ENCODE data around the gene TRMT112. TPM values are rescaled to one million over a fixed set of nuclear protein-coding genes. Genes with fewer than 3 reads are reported as not detected.
A peak's percentile ranks its signal among the peaks of the same experiment; 100 is the strongest.

Gene TRMT112
- total RNA-seq, 1 donor from 2014 or later, result 150 TPM

GRCh38 chr11:64268893-64269539 is 48.3 kb downstream of the TRMT112 start:
- no peak for DNase-seq

DNA sequence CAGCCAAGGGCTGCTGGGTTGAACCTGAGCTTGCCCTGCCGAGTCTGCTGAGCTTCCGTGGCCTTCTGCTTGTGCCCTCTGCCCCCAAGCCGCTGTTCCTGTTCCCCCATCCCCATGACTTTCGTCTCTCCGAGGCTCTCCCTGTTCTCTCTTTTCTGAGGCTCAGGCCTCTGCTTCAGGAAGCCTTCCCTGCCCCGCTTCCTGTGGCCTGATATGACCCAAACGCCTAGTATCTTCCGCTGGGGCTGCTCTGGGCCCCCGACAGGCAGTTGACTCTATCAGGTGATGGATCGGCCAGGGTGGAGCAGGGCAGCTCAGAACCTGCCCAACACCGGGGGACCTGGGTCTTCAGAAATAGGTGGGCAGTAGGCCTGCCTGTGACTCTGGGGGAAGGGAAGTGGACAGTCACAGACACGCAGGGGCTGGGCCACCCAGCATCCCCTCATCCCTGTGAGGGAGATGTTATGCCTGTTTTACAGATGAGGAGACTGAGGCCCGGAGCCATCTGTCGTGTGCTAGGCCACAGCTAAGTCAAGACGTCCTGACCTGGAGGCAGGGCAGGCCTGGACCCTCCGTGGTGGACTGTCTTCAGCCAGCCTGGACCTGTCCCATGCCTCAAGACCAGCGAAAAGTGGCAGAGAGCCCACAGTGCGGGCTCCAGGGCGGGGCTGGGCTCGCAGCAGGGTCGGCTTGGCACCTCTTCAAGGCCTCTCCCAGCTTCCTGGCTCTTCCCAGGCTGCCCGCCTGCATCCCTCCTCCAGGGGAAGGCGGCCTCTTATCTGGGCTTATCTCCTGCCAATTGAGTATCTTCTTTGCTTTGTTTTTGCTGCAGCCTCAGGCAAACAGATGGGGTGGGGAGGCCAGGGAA is 49.1 kb downstream of the TRMT112 start:
- peak; percentile 62 for DNase-seq

DNA sequence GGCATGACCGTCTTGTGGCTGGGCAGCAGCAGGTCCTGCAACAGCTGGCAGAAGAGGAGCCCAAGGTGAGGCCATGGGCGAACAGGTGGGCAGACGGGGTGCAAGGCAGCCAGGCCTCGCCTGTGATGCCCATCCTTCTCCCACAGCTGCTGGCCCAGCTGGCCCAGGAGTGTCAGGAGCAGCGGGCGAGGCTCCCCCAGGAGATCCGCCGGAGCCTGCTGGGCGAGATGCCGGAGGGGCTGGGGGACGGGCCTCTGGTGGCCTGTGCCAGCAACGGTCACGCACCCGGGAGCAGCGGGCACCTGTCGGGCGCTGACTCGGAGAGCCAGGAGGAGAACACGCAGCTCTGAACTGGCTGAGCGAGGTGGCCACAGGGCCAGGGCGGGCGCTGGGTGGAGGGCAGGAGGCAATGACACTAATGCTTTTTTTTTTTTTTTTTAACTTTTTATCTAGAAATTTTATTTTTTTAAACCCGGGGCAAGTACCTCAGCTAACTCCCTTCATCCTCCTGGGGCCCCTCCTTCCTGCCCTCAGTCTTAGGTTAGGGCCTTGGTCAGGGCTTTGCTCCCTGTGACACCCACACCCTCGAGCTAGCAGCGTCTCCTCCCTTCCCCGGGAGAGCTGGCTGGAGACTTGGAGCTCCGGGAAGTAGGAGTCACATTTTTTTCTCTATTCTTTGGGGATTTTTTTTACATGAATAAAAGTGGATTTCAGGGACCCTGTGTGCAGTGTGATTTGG is 50.0 kb downstream of the TRMT112 start:
- DNase-seq, result no peak

Small RNA genes lying within 50 kb of the gene (small RNA-seq; reads per million reads assigned to genes)
- gene MIR7155 (ENCODE audit: low replicate concordance), result 0.08 reads per million
- not detected for gene RF00019 (ENCODE audit: low replicate concordance)

Other genes starting within 250 kb of the TRMT112 start
- 58.8 TPM for gene MACROD1, start 151.4 kb downstream of the TRMT112 start, total RNA-seq
- gene STIP1, start 131.4 kb downstream of the TRMT112 start, total RNA-seq, result 94.2 TPM
- 5.7 TPM for gene FERMT3, start 110.8 kb downstream of the TRMT112 start, total RNA-seq
- gene TRPT1, start 91.4 kb downstream of the TRMT112 start, total RNA-seq, result 53.3 TPM
- gene NUDT22, start 91.3 kb downstream of the TRMT112 start, total RNA-seq, result 35.1 TPM
- 16.7 TPM for gene DNAJC4, start 87.0 kb downstream of the TRMT112 start, total RNA-seq
- 46.5 TPM for gene VEGFB, start 83.0 kb downstream of the TRMT112 start, total RNA-seq
- 28.6 TPM for gene FKBP2, start 76.5 kb downstream of the TRMT112 start, total RNA-seq
- gene PPP1R14B, start 70.6 kb downstream of the TRMT112 start, total RNA-seq, result 82.5 TPM
- gene PLCB3, start 66.0 kb downstream of the TRMT112 start, total RNA-seq, result 18.5 TPM
- 40.0 TPM for gene BAD, start 32.9 kb downstream of the TRMT112 start, total RNA-seq
- gene GPR137, start 31.7 kb downstream of the TRMT112 start, total RNA-seq, result 13.3 TPM
- not detected for gene KCNK4, start 26.3 kb downstream of the TRMT112 start, total RNA-seq
- gene CATSPERZ, start 17.2 kb downstream of the TRMT112 start, total RNA-seq, result not detected
- gene ESRRA, start 12.0 kb downstream of the TRMT112 start, total RNA-seq, result 62.6 TPM
- 169 TPM for gene PRDX5, start 562 bp upstream of the TRMT112 start, total RNA-seq
- gene CCDC88B, start 22.6 kb upstream of the TRMT112 start, total RNA-seq, result 6.4 TPM
- 25.4 TPM for gene RPS6KA4, start 41.6 kb upstream of the TRMT112 start, total RNA-seq
- gene SLC22A11, start 238.4 kb upstream of the TRMT112 start, total RNA-seq, result not detected

All from tongue (tissue), 3 donors.